ENCODE measurements around the gene LRRIQ1. TPM values are rescaled to one million over a fixed set of nuclear protein-coding genes. Genes with fewer than 3 reads are reported as not detected.

The LRRIQ1 gene
- total and polyA plus RNA-seq, 2 of the 4 experiments (the other 2 are of a cell fraction) = under 0.01 to 0.05 TPM

DNA sequence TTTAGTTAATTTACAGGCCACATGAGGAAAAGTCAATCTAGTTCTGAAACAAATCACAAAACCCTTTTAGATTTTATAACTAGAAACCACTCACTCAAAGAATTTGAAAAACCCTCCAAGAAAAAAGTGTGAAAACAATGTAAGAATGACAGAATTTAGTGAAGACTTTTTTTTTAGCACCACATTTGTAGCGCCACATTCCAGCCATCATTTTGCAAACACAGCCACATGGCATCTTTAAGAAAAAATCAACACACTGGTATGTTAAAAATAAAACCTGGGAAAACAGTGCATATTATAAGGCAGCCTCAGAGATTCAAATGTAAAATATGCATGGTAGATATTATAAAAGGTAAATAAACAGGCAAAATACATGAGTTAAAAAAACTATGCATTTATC, 221.5 kb downstream of the LRRIQ1 start:
- dilution Hi-C loops (cut with HindIII; ENCODE audit: low sequenced_read_pairs, unreplicated experiment) = no loop called here
- intact Hi-C loops (cut with micrococcal nuclease) = no loop called here
- WGBS, 2 experiments (ENCODE audit: extremely low coverage in 2 of 2, insufficient read length in 1 of 2) = no CpG with 5 or more reads among the region's 1 CpG

More for the DNA sequence above, 221.5 kb downstream of the LRRIQ1 start:
- TF ChIP-seq CHD1 (IDR thresholded peaks at IDR 0.05; ENCODE audit: low read depth, low read length) (no peak), POLR2A (IDR thresholded peaks at IDR 0.05; ENCODE audit: low read depth, low read length) (no peak), SMC3 (IDR thresholded peaks at IDR 0.05; ENCODE audit: low read depth, low read length) (no peak), MXI1 (IDR thresholded peaks at IDR 0.05; ENCODE audit: borderline replicate concordance, low read depth, low read length) (no peak)
- Histone ChIP-seq H3K27me3 (ENCODE audit: control insufficient read depth, insufficient read depth, low read length) (no peaks in the 10 kb centered on the region), H4K8ac (ENCODE audit: low read depth in 2 of 2, low read length in 2 of 2) (no peak overlapping the region), H3K56ac (ENCODE audit: extremely low read depth, insufficient read depth, low read length) (no peak overlapping the region), H3K18ac (ENCODE audit: low read depth, low read length) (no peak overlapping the region), H3K9me3 (ENCODE audit: control insufficient read depth, insufficient read depth, low read length) (no peaks in the 10 kb centered on the region), H3K4me3 (ENCODE audit: insufficient read depth, low read depth, low read length) (no peak overlapping the region), H3K23ac (ENCODE audit: low read depth, low read length) (no peak overlapping the region), H2AFZ (replicated peaks; ENCODE audit: low read length, poor library complexity) (no peak overlapping the region), H3K27ac (ENCODE audit: insufficient read depth, low read length) (no peak overlapping the region), H3K79me1 (ENCODE audit: low read depth in 1 of 2, low read length in 2 of 2) (no peaks in the 10 kb centered on the region), H3K36me3 (ENCODE audit: control insufficient read depth, insufficient read depth, low read length) (no peaks in the 10 kb centered on the region), H4K91ac (ENCODE audit: insufficient read depth, low read depth, low read length) (no peak overlapping the region), H2AK9ac (replicated peaks; ENCODE audit: low read depth, low read length, poor library complexity) (no peak overlapping the region), H4K20me1 (ENCODE audit: insufficient read depth, low read length) (no peaks in the 10 kb centered on the region), H2BK15ac (ENCODE audit: low read depth, low read length) (no peak overlapping the region), H3K4ac (ENCODE audit: low read depth, low read length) (no peak overlapping the region), H3K4me2 (ENCODE audit: low read depth, low read length) (no peak overlapping the region), H3K14ac (replicated peaks; ENCODE audit: low read depth, low read length) (no peak overlapping the region), H2BK20ac (ENCODE audit: low read depth, low read length) (no peak overlapping the region), H3K4me1 (ENCODE audit: control insufficient read depth, insufficient read depth, low read length) (no peaks in the 10 kb centered on the region), H2BK5ac (ENCODE audit: low read depth, low read length, poor library complexity, severe bottlenecking) (no peak overlapping the region), H4K5ac (ENCODE audit: low read depth, low read length) (no peak overlapping the region), H2AK5ac (ENCODE audit: low read depth, low read length) (no peak overlapping the region), H3K9ac (ENCODE audit: low read depth, low read length) (no peak overlapping the region), H3K9me1 (ENCODE audit: insufficient read depth, low read length) (no peaks in the 10 kb centered on the region), H2BK120ac (ENCODE audit: low read depth, low read length) (no peak overlapping the region)
- ChIA-PET CTCF (interaction anchor here (0.6 kb wide), 1 partner anchor 150 kb away, joined by 6 read pairs; no protein-coding TSS in a partner anchor), POLR2A (ENCODE audit: unreplicated experiment) (no interaction called here)
- in situ Hi-C loops (cut with MboI; ENCODE audit: low sequenced_read_pairs) = no loop called here
- DNase-seq (no peak), ATAC-seq (ENCODE audit: low read depth) (no peak)
- BruUV-seq (replicated peaks) = no TSS peak
